ENCODE results near the gene KRTAP12-1.
"Not testable (repeated sequence)": the region's sequence is repeated elsewhere in the genome, so short reads cannot be mapped to it uniquely, and the experiment has no call there.

KRTAP12-1 gene

GRCh38 chr21:44700101-44701022 lies 18.4 kb upstream of the KRTAP12-1 start:
- Mint-ChIP-seq H3K36me3 (ENCODE audit: insufficient read depth) (peaks cover 2% of the 10 kb centered on the region), H3K4me1 (peaks cover 15% of the 10 kb centered on the region), H3K27ac (ENCODE audit: low read depth) (no peak overlapping the region), H3K27me3 (peaks cover 95% of the 10 kb centered on the region), H3K9me3 (no peaks in the 10 kb centered on the region), H3K4me3 (no peak overlapping the region)
- DNase-seq (ENCODE audit: low spot score in 2 of 2) (peak in 1 of 2 donors; percentile 8), ATAC-seq (replicated peaks; ENCODE audit: extremely low read depth, poor library complexity, severe bottlenecking) (no peak)

- peaks cover 2% of the 10 kb centered on the region for H3K36me3 Mint-ChIP-seq (ENCODE audit: insufficient read depth)
- H3K27ac Mint-ChIP-seq (ENCODE audit: low read depth): no peak overlapping the region
- ATAC-seq (replicated peaks; ENCODE audit: extremely low read depth, poor library complexity, severe bottlenecking): no peak
- no peak overlapping the region for H3K4me3 Mint-ChIP-seq
- no peaks in the 10 kb centered on the region for H3K9me3 Mint-ChIP-seq
- H3K4me1 Mint-ChIP-seq: peaks cover 15% of the 10 kb centered on the region
- no peak for DNase-seq (ENCODE audit: low spot score in 2 of 2)
- peaks cover 86% of the 10 kb centered on the region for H3K27me3 Mint-ChIP-seq
Measured at GRCh38 chr21:44699502-44700001, 17.6 kb upstream of the KRTAP12-1 start.

- H3K27me3 Mint-ChIP-seq: peaks cover 72% of the 10 kb centered on the region
- ATAC-seq (replicated peaks; ENCODE audit: extremely low read depth, poor library complexity, severe bottlenecking) (no peak), DNase-seq (ENCODE audit: low spot score in 2 of 2) (no peak)
Measured at GRCh38 chr21:44697811-44698734, 16.1 kb upstream of the KRTAP12-1 start.

GRCh38 chr21:44697172-44697810 lies 15.3 kb upstream of the KRTAP12-1 start, which contains the start of gene KRTAP10-12:
Gene KRTAP10-12, plus strand, starts transcription at chr21:44697172. Its CDS starts 30 bp downstream, at chr21:44697202.
- H3K27ac Mint-ChIP-seq (ENCODE audit: low read depth): peak within 1 kb of the TSS; percentile 44
- peak in 1 of 2 donors; percentile 12 for DNase-seq (ENCODE audit: low spot score in 2 of 2)
- ATAC-seq (replicated peaks; ENCODE audit: extremely low read depth, poor library complexity, severe bottlenecking); H3K4me3 Mint-ChIP-seq; H3K36me3 Mint-ChIP-seq (ENCODE audit: insufficient read depth); H3K9me3 Mint-ChIP-seq: not testable (repeated sequence)
- H3K4me1 Mint-ChIP-seq: peaks cover 15% of the 10 kb centered on the region
- H3K27me3 Mint-ChIP-seq: peaks cover 64% of the 10 kb centered on the region

More at GRCh38 chr21:44697811-44698734, 16.1 kb upstream of the KRTAP12-1 start:
- Mint-ChIP-seq H3K27ac (ENCODE audit: low read depth) (peak overlapping the region; percentile 33), H3K36me3 (ENCODE audit: insufficient read depth) (peaks cover 2% of the 10 kb centered on the region), H3K4me3 (no peak overlapping the region), H3K4me1 (peaks cover 15% of the 10 kb centered on the region), H3K9me3 (no peaks in the 10 kb centered on the region)

GRCh38 chr21:44696572-44696971 lies 14.6 kb upstream of the KRTAP12-1 start:
- H3K27me3 Mint-ChIP-seq: peaks cover 57% of the 10 kb centered on the region
- ATAC-seq (replicated peaks; ENCODE audit: extremely low read depth, poor library complexity, severe bottlenecking) (no peak), DNase-seq (ENCODE audit: low spot score in 2 of 2) (no peak)
- no peak overlapping the region for H3K4me3 Mint-ChIP-seq
- peaks cover 2% of the 10 kb centered on the region for H3K36me3 Mint-ChIP-seq (ENCODE audit: insufficient read depth)
- H3K4me1 Mint-ChIP-seq: peaks cover 15% of the 10 kb centered on the region
- peaks cover 8% of the 10 kb centered on the region for H3K9me3 Mint-ChIP-seq
- H3K27ac Mint-ChIP-seq (ENCODE audit: low read depth): peak overlapping the region; percentile 44

GRCh38 chr21:44695641-44696040 lies 13.7 kb upstream of the KRTAP12-1 start:
- H3K4me1 Mint-ChIP-seq: peaks cover 15% of the 10 kb centered on the region
- no peak overlapping the region for H3K27ac Mint-ChIP-seq (ENCODE audit: low read depth)
- H3K4me3 Mint-ChIP-seq: no peak overlapping the region
- H3K27me3 Mint-ChIP-seq: peaks cover 47% of the 10 kb centered on the region
- ATAC-seq (replicated peaks; ENCODE audit: extremely low read depth, poor library complexity, severe bottlenecking) (no peak), DNase-seq (ENCODE audit: low spot score in 2 of 2) (no peak)
- H3K9me3 Mint-ChIP-seq: peaks cover 8% of the 10 kb centered on the region
- no peaks in the 10 kb centered on the region for H3K36me3 Mint-ChIP-seq (ENCODE audit: insufficient read depth)

- Mint-ChIP-seq H3K9me3 (peaks cover 8% of the 10 kb centered on the region), H3K36me3 (ENCODE audit: insufficient read depth) (no peaks in the 10 kb centered on the region), H3K4me1 (peaks cover 15% of the 10 kb centered on the region), H3K4me3 (no peak overlapping the region), H3K27me3 (peaks cover 43% of the 10 kb centered on the region), H3K27ac (ENCODE audit: low read depth) (no peak overlapping the region)
- ATAC-seq (replicated peaks; ENCODE audit: extremely low read depth, poor library complexity, severe bottlenecking) (no peak), DNase-seq (ENCODE audit: low spot score in 2 of 2) (no peak)
Measured at GRCh38 chr21:44695184-44695583, 13.2 kb upstream of the KRTAP12-1 start.

GRCh38 chr21:44694776-44695175 lies 12.8 kb upstream of the KRTAP12-1 start:
- peaks cover 39% of the 10 kb centered on the region for H3K27me3 Mint-ChIP-seq
- no peak overlapping the region for H3K27ac Mint-ChIP-seq (ENCODE audit: low read depth)
- H3K9me3 Mint-ChIP-seq: peaks cover 8% of the 10 kb centered on the region
- no peaks in the 10 kb centered on the region for H3K36me3 Mint-ChIP-seq (ENCODE audit: insufficient read depth)
- ATAC-seq (replicated peaks; ENCODE audit: extremely low read depth, poor library complexity, severe bottlenecking) (no peak), DNase-seq (ENCODE audit: low spot score in 2 of 2) (no peak)
- peaks cover 15% of the 10 kb centered on the region for H3K4me1 Mint-ChIP-seq
- no peak overlapping the region for H3K4me3 Mint-ChIP-seq

GRCh38 chr21:44692798-44693512 lies 11.0 kb upstream of the KRTAP12-1 start:
- DNase-seq (ENCODE audit: low spot score in 2 of 2): no peak
- H3K4me3 Mint-ChIP-seq: no peak overlapping the region
- H3K9me3 Mint-ChIP-seq: peaks cover 8% of the 10 kb centered on the region
- no peak overlapping the region for H3K27ac Mint-ChIP-seq (ENCODE audit: low read depth)
- H3K36me3 Mint-ChIP-seq (ENCODE audit: insufficient read depth): no peaks in the 10 kb centered on the region
- H3K4me1 Mint-ChIP-seq: peaks cover 8% of the 10 kb centered on the region
- no peak for ATAC-seq (replicated peaks; ENCODE audit: extremely low read depth, poor library complexity, severe bottlenecking)
- H3K27me3 Mint-ChIP-seq: peaks cover 20% of the 10 kb centered on the region

- no peak overlapping the region for H3K27ac Mint-ChIP-seq (ENCODE audit: low read depth)
- peaks cover 2% of the 10 kb centered on the region for H3K4me1 Mint-ChIP-seq
- H3K36me3 Mint-ChIP-seq (ENCODE audit: insufficient read depth): no peaks in the 10 kb centered on the region
- H3K4me3 Mint-ChIP-seq: no peak overlapping the region
- no peak for DNase-seq (ENCODE audit: low spot score in 2 of 2)
- H3K9me3 Mint-ChIP-seq: peaks cover 8% of the 10 kb centered on the region
- no peak for ATAC-seq (replicated peaks; ENCODE audit: extremely low read depth, poor library complexity, severe bottlenecking)
- H3K27me3 Mint-ChIP-seq: peaks cover 15% of the 10 kb centered on the region
Measured at GRCh38 chr21:44691686-44692085, 9.7 kb upstream of the KRTAP12-1 start.

- H3K4me1 Mint-ChIP-seq; H3K36me3 Mint-ChIP-seq (ENCODE audit: insufficient read depth); H3K9me3 Mint-ChIP-seq; H3K4me3 Mint-ChIP-seq; H3K27ac Mint-ChIP-seq (ENCODE audit: low read depth); ATAC-seq (replicated peaks; ENCODE audit: extremely low read depth, poor library complexity, severe bottlenecking): not testable (repeated sequence)
- DNase-seq (ENCODE audit: low spot score in 2 of 2): peak in 1 of 2 donors; percentile 9
- peaks cover 22% of the 10 kb centered on the region for H3K27me3 Mint-ChIP-seq
Measured at GRCh38 chr21:44689740-44690139, 7.8 kb upstream of the KRTAP12-1 start.
